ENCODE data around the gene RBMS3. TPM values are rescaled to one million over a fixed set of nuclear protein-coding genes. Genes with fewer than 3 reads are reported as not detected.

Gene RBMS3
- total RNA-seq, 1 donor from 2014 or later = 33.0 TPM

- Histone ChIP-seq H3K4me3 (ENCODE audit: insufficient read depth, low read depth, low read length) (no peak overlapping the region), H4K20me1 (ENCODE audit: insufficient read depth, low read length) (peaks cover 19% of the 10 kb centered on the region), H3K27me3 (ENCODE audit: insufficient read depth, low read length) (no peaks in the 10 kb centered on the region), H3K36me3 (ENCODE audit: insufficient read depth, low read length) (no peaks in the 10 kb centered on the region), H3K9ac (ENCODE audit: low read length) (no peak overlapping the region), H3K9me3 (ENCODE audit: insufficient read depth, low read depth, low read length) (no peaks in the 10 kb centered on the region), H3K27ac (ENCODE audit: low read depth, low read length) (no peak overlapping the region), H3K4me1 (ENCODE audit: insufficient read depth, low read length) (no peaks in the 10 kb centered on the region), H3K79me2 (ENCODE audit: insufficient read depth, low read length) (peaks cover 9% of the 10 kb centered on the region), H2AFZ (ENCODE audit: low read depth, low read length) (no peak overlapping the region), H3K4me2 (ENCODE audit: low read length) (no peak overlapping the region)
- Mint-ChIP-seq H3K36me3 (ENCODE audit: low read depth, unreplicated experiment) (peaks cover 3% of the 10 kb centered on the region), H3K9me3 (ENCODE audit: unreplicated experiment) (peaks cover 10% of the 10 kb centered on the region), H3K4me1 (ENCODE audit: low read depth, unreplicated experiment) (peaks cover 3% of the 10 kb centered on the region), H3K27ac (ENCODE audit: unreplicated experiment) (no peak overlapping the region), H3K27me3 (ENCODE audit: low read depth, unreplicated experiment) (no peaks in the 10 kb centered on the region), H3K4me3 (ENCODE audit: unreplicated experiment) (no peak overlapping the region)
- TF ChIP-seq EZH2 (IDR thresholded peaks at IDR 0.05; ENCODE audit: insufficient read depth, low read length) = no peak
- DNase-seq (ENCODE audit: low read depth) = no peak
- no peak for FAIRE-seq
These were observed 117.9 kb downstream of the RBMS3 start for GRCh38 chr3:29398787-29399186.

- no peak for FAIRE-seq
- Histone ChIP-seq H3K27me3 (ENCODE audit: insufficient read depth, low read length) (no peaks in the 10 kb centered on the region), H4K20me1 (ENCODE audit: insufficient read depth, low read length) (peaks cover 18% of the 10 kb centered on the region), H3K4me3 (ENCODE audit: insufficient read depth, low read depth, low read length) (no peak overlapping the region), H3K9ac (ENCODE audit: low read length) (no peak overlapping the region), H3K27ac (ENCODE audit: low read depth, low read length) (no peak overlapping the region), H3K9me3 (ENCODE audit: insufficient read depth, low read depth, low read length) (no peaks in the 10 kb centered on the region), H3K36me3 (ENCODE audit: insufficient read depth, low read length) (no peaks in the 10 kb centered on the region), H3K4me2 (ENCODE audit: low read length) (no peak overlapping the region), H3K4me1 (ENCODE audit: insufficient read depth, low read length) (no peaks in the 10 kb centered on the region), H3K79me2 (ENCODE audit: insufficient read depth, low read length) (peaks cover 21% of the 10 kb centered on the region), H2AFZ (ENCODE audit: low read depth, low read length) (no peak overlapping the region)
- TF ChIP-seq CTCF (IDR thresholded peaks at IDR 0.05; ENCODE audit: insufficient read depth, low read depth, low read length) (no peak), EZH2 (IDR thresholded peaks at IDR 0.05; ENCODE audit: insufficient read depth, low read length) (no peak)
- Mint-ChIP-seq H3K9me3 (ENCODE audit: unreplicated experiment) (no peaks in the 10 kb centered on the region), H3K27me3 (ENCODE audit: low read depth, unreplicated experiment) (no peaks in the 10 kb centered on the region), H3K27ac (ENCODE audit: unreplicated experiment) (no peak overlapping the region), H3K4me3 (ENCODE audit: unreplicated experiment) (no peak overlapping the region), H3K4me1 (ENCODE audit: low read depth, unreplicated experiment) (peaks cover 2% of the 10 kb centered on the region), H3K36me3 (ENCODE audit: low read depth, unreplicated experiment) (no peaks in the 10 kb centered on the region)
- DNase-seq (ENCODE audit: low read depth) = no peak
These were observed 125.5 kb downstream of the RBMS3 start for GRCh38 chr3:29406291-29406832.

- H3K36me3 Mint-ChIP-seq (ENCODE audit: low read depth, unreplicated experiment) = no peaks in the 10 kb centered on the region
- no peaks in the 10 kb centered on the region for H3K9me3 Mint-ChIP-seq (ENCODE audit: unreplicated experiment)
- no peak overlapping the region for H3K27ac Mint-ChIP-seq (ENCODE audit: unreplicated experiment)
- H3K4me1 Mint-ChIP-seq (ENCODE audit: low read depth, unreplicated experiment) = peaks cover 5% of the 10 kb centered on the region
- peak; percentile 32 for DNase-seq (ENCODE audit: low read depth)
- no peak overlapping the region for H3K4me3 Mint-ChIP-seq (ENCODE audit: unreplicated experiment)
- H2AFZ ChIP-seq (ENCODE audit: low read depth, low read length) = no peak overlapping the region
- no peaks in the 10 kb centered on the region for H3K36me3 ChIP-seq (ENCODE audit: insufficient read depth, low read length)
- no peaks in the 10 kb centered on the region for H3K27me3 ChIP-seq (ENCODE audit: insufficient read depth, low read length)
- H3K9me3 ChIP-seq (ENCODE audit: insufficient read depth, low read depth, low read length) = no peaks in the 10 kb centered on the region
- H3K4me1 ChIP-seq (ENCODE audit: insufficient read depth, low read length) = no peaks in the 10 kb centered on the region
- TF ChIP-seq CTCF (IDR thresholded peaks at IDR 0.05; ENCODE audit: insufficient read depth, low read depth, low read length) (no peak), EZH2 (IDR thresholded peaks at IDR 0.05; ENCODE audit: insufficient read depth, low read length) (no peak)
- H3K79me2 ChIP-seq (ENCODE audit: insufficient read depth, low read length) = peaks cover 21% of the 10 kb centered on the region
- no peak overlapping the region for H3K9ac ChIP-seq (ENCODE audit: low read length)
- H3K27me3 Mint-ChIP-seq (ENCODE audit: low read depth, unreplicated experiment) = no peaks in the 10 kb centered on the region
- peak; percentile 5 for FAIRE-seq
- no peak overlapping the region for H3K4me3 ChIP-seq (ENCODE audit: insufficient read depth, low read depth, low read length)
- H3K27ac ChIP-seq (ENCODE audit: low read depth, low read length) = no peak overlapping the region
- H4K20me1 ChIP-seq (ENCODE audit: insufficient read depth, low read length) = peaks cover 18% of the 10 kb centered on the region
- H3K4me2 ChIP-seq (ENCODE audit: low read length) = no peak overlapping the region
These were observed 127.8 kb downstream of the RBMS3 start for GRCh38 chr3:29408676-29409075.
